Fibroblast of lung (primary cell): ENCODE data around the gene KLHL41. TPM values are rescaled to one million over a fixed set of nuclear protein-coding genes. Genes with fewer than 3 reads are reported as not detected.

Experiments used
- DNase-seq, 2 donors: peaks; one replicate each; pipeline versions ENCODE4 v3.0.0 to v3.0.0-alpha.2; 2010; ENCODE audit warnings: low read depth in 2 of 2
- H2AFZ ChIP-seq: 2 replicates; pipeline ENCODE4 v1.5.1; 2012; ENCODE audit warnings: low read length, control low read depth, inconsistent platforms
- H3K27ac ChIP-seq: 2 replicates; pipeline ENCODE4 v1.5.1; 2011; ENCODE audit warnings: low read length, control low read depth; ENCODE audit not compliant: insufficient read depth
- H3K27me3 ChIP-seq: 2 replicates; pipeline ENCODE4 v1.5.1; 2011; ENCODE audit warnings: mild to moderate bottlenecking, low read length; ENCODE audit not compliant: control insufficient read depth, insufficient read depth
- H3K36me3 ChIP-seq: 2 replicates; pipeline ENCODE4 v1.5.1; 2011; ENCODE audit warnings: low read length; ENCODE audit not compliant: control insufficient read depth, insufficient read depth
- H3K4me1 ChIP-seq: 2 replicates; pipeline ENCODE4 v1.5.1; 2011; ENCODE audit warnings: low read length; ENCODE audit not compliant: control insufficient read depth, insufficient read depth; ENCODE audit errors: extremely low read depth
- H3K4me2 ChIP-seq: 2 replicates; pipeline ENCODE4 v1.5.1; 2011; ENCODE audit warnings: low read length, control low read depth; ENCODE audit not compliant: insufficient read depth; ENCODE audit errors: extremely low read depth
- H3K4me3 ChIP-seq, 4 experiments: fragments of 200-600 bp in 1 of 4; sonication (generic) in 1 of 4; replicated peaks in 1 of 4; 2 replicates each; pipeline ENCODE4 v1.5.1; 2011 to 2016; ENCODE audit warnings: low read length in 4 of 4, low read depth in 3 of 4, mild to moderate bottlenecking in 3 of 4, control low read depth in 2 of 4, inconsistent platforms in 1 of 4, mixed read lengths in 1 of 4; ENCODE audit not compliant: insufficient read depth in 1 of 4; ENCODE audit errors: control extremely low read depth in 1 of 4
- H3K79me2 ChIP-seq: 2 replicates; pipeline ENCODE4 v1.5.1; 2012; ENCODE audit warnings: mild to moderate bottlenecking, low read length, inconsistent platforms; ENCODE audit not compliant: control insufficient read depth, insufficient read depth
- H3K9ac ChIP-seq: 2 replicates; pipeline ENCODE4 v1.5.1; 2011; ENCODE audit warnings: mild to moderate bottlenecking, low read length, control low read depth; ENCODE audit not compliant: insufficient read depth
- H3K9me3 ChIP-seq: 2 replicates; pipeline ENCODE4 v1.5.1; 2012; ENCODE audit warnings: low read depth, low read length; ENCODE audit not compliant: control insufficient read depth, insufficient read depth
- H4K20me1 ChIP-seq: 2 replicates; pipeline ENCODE4 v1.5.1; 2011; ENCODE audit warnings: low read length; ENCODE audit not compliant: control insufficient read depth, insufficient read depth; ENCODE audit errors: extremely low read depth
- EZH2 ChIP-seq: IDR thresholded peaks from 2 replicates; pipeline ENCODE4 v1.5.1; 2012; ENCODE audit warnings: low read length, control low read depth, mild to moderate bottlenecking; ENCODE audit errors: missing control alignments
- polyA plus RNA-seq, 2 donors: library from polyadenylated mRNA; depleted of rRNA in 1 of 2; stranded (reverse) in 1 of 2; unstranded in 1 of 2; fragments of >200 nt; gene quantifications; 2 replicates each; pipeline ENCODE4 v1.2.1, GENCODE V29; 2011 to 2012; ENCODE audit warnings: missing spikeins in 1 of 2
- total RNA-seq: library from RNA; depleted of rRNA; stranded (reverse); fragments of >200 nt; gene quantifications from 2 replicates; pipeline ENCODE4 v1.2.1, GENCODE V29; 2014
- TF ChIP-seq, protein P1 (sequence below), 2 donors: IDR thresholded peaks in 1 of 2; conservative IDR thresholded peaks in 1 of 2; 1 replicate in 1 of 2; 2 replicates in 1 of 2; pipeline ENCODE4 v1.5.1; 2011 to 2012; ENCODE audit warnings: low read length in 2 of 2, control low read depth in 1 of 2, inconsistent platforms in 1 of 2, low read depth in 1 of 2, mild to moderate bottlenecking in 1 of 2

The KLHL41 gene
- total and polyA plus RNA-seq, 2 donors (not counting 1 experiment from before 2014, with no cell fraction given): 1.2 to 3.8 TPM

DNA sequence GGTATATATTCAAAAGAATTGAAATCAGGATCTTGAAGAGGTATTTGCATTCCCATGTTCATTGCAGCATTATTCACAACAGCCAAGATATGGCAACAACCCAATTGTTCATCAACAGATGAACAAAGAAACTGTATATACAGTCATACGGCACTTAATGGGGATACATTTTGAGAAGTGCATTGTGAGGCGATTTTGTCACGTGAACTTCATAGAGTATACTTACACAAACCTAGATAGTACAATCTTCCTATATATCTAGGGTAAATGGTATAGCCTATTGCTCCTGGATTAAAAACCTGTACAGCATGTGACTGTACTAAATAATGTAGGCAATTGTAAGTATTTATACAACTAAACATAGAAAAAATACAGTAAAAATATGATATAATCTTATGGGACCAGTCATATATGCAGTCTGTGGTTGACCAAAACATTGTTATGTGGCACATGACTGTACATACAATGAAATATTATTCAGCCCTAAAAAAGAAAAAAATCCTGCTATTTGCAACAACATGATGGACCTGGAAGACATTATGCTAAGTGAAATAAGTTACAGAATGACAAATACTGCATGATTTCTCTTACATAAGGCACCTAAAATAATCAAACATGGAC is 39.4 kb upstream of the KLHL41 start:
- no peak overlapping the region for H2AFZ ChIP-seq
- TF ChIP-seq, protein P1, sequence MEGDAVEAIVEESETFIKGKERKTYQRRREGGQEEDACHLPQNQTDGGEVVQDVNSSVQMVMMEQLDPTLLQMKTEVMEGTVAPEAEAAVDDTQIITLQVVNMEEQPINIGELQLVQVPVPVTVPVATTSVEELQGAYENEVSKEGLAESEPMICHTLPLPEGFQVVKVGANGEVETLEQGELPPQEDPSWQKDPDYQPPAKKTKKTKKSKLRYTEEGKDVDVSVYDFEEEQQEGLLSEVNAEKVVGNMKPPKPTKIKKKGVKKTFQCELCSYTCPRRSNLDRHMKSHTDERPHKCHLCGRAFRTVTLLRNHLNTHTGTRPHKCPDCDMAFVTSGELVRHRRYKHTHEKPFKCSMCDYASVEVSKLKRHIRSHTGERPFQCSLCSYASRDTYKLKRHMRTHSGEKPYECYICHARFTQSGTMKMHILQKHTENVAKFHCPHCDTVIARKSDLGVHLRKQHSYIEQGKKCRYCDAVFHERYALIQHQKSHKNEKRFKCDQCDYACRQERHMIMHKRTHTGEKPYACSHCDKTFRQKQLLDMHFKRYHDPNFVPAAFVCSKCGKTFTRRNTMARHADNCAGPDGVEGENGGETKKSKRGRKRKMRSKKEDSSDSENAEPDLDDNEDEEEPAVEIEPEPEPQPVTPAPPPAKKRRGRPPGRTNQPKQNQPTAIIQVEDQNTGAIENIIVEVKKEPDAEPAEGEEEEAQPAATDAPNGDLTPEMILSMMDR (conservative IDR thresholded peaks at IDR 0.05 in 1 of 2, IDR thresholded peaks at IDR 0.05 in 1 of 2; ENCODE audit: low read depth in 1 of 2, low read length in 2 of 2): no peak
- TF ChIP-seq EZH2: no peak
- H4K20me1 ChIP-seq: no peaks in the 10 kb centered on the region
- no peaks in the 10 kb centered on the region for H3K79me2 ChIP-seq
- no peak overlapping the region for H3K27ac ChIP-seq
- no peak overlapping the region for H3K4me2 ChIP-seq
- H3K9ac ChIP-seq: no peak overlapping the region
- H3K27me3 ChIP-seq: no peaks in the 10 kb centered on the region
- no peaks in the 10 kb centered on the region for H3K9me3 ChIP-seq
- no peak overlapping the region for H3K4me3 ChIP-seq
- DNase-seq: no peak
- no peaks in the 10 kb centered on the region for H3K36me3 ChIP-seq
- H3K4me1 ChIP-seq: no peaks in the 10 kb centered on the region

DNA sequence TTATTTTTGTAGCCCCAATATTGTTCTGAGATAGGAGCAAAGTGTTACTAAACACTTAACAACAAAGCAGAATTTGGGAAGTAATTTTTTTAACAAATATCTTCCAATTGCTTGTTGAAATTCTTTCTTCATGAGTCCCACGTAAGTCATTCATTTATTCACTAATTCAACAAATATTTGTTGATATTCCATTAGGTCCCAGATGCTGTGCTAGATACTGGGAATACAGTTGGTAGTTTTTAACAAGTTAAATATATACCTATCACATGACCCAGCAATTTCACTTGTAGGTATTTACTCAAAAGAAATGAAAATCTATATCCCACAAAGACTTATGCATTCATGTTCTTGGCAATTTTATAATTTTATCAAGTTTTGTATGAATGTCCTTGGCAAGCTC is 37.3 kb upstream of the KLHL41 start:
- no peaks in the 10 kb centered on the region for H3K36me3 ChIP-seq
- no peak overlapping the region for H3K9ac ChIP-seq
- H2AFZ ChIP-seq: no peak overlapping the region
- H3K4me1 ChIP-seq: no peaks in the 10 kb centered on the region
- no peaks in the 10 kb centered on the region for H4K20me1 ChIP-seq
- no peak overlapping the region for H3K4me2 ChIP-seq
- H3K4me3 ChIP-seq: no peak overlapping the region
- H3K27ac ChIP-seq: no peak overlapping the region
- no peak for DNase-seq
- H3K27me3 ChIP-seq: no peaks in the 10 kb centered on the region
- no peaks in the 10 kb centered on the region for H3K79me2 ChIP-seq
- H3K9me3 ChIP-seq: no peaks in the 10 kb centered on the region
- TF ChIP-seq, protein P1 (conservative IDR thresholded peaks at IDR 0.05 in 1 of 2, IDR thresholded peaks at IDR 0.05 in 1 of 2; ENCODE audit: low read depth in 1 of 2, low read length in 2 of 2): no peak
- no peak for TF ChIP-seq EZH2

DNA sequence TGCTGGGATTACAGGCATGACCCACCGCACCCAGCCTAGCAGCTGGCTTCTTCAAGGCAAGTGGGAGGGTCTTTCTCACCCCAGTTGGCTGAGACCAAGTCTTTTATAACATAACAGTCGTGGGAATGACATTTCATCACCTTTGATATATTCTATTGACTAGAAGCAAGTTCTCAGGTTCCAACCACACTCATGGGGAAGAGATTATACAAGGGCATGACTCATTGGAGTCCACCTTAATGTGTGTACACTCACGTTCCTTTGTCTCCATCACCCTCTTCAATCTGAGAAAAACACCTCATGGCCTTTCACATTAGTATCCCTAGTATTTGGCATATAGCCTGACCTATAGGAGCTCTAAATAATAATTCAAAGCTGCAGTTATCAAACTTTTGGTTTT is 33.0 kb upstream of the KLHL41 start:
- TF ChIP-seq, protein P1 (conservative IDR thresholded peaks at IDR 0.05 in 1 of 2, IDR thresholded peaks at IDR 0.05 in 1 of 2; ENCODE audit: low read depth in 1 of 2, low read length in 2 of 2): no peak
- TF ChIP-seq EZH2: no peak
- Histone ChIP-seq H3K4me1 (no peaks in the 10 kb centered on the region), H3K4me3 (no peak overlapping the region), H3K36me3 (no peaks in the 10 kb centered on the region), H3K27ac (no peak overlapping the region), H4K20me1 (no peaks in the 10 kb centered on the region), H3K79me2 (no peaks in the 10 kb centered on the region), H3K4me2 (no peak overlapping the region), H3K9me3 (no peaks in the 10 kb centered on the region), H2AFZ (no peak overlapping the region), H3K27me3 (no peaks in the 10 kb centered on the region), H3K9ac (no peak overlapping the region)
- peak; percentile 15 to 55 for DNase-seq
